HepG2 (cell line): ENCODE measurements around the gene NRDE2. TPM values are rescaled to one million over a fixed set of nuclear protein-coding genes. Genes with fewer than 3 reads are reported as not detected.

Source experiments
- ATAC-seq: fragments of 200-7000 bp; cut with Tn5 transposase; 3 replicates; pipeline ENCODE4 v1.9.1; 2020; ENCODE audit warnings: mild to moderate bottlenecking, moderate library complexity
- BruUV-seq: library from RNA; stranded (reverse); fragments of 400-500 nt; replicated peaks from 2 replicates; lab custom pipeline; 2021; lab: Mats Ljungman, UMichigan
- CTCF ChIA-PET: fragments of 300-600 bp; formaldehyde crosslinking; extraction: SDS; loops from one replicate; lab custom pipeline; 2021; ENCODE audit warnings: low total read pairs, inconsistent platforms, low intra/inter-chr PET ratio; lab: Yijun Ruan, JAX
- POLR2A ChIA-PET: fragments of 350-600 bp; sonication (Branson Sonifier 250); formaldehyde crosslinking; loops from one replicate; lab custom pipeline; 2020; ENCODE audit warnings: antibody characterized with exemption, inconsistent platforms; lab: Yijun Ruan, JAX
- DNase-seq: peaks from one replicate; pipeline ENCODE4 v3.0.0-alpha.2; 2015; ENCODE audit warnings: low spot score
- FAIRE-seq: peaks from 3 replicates; lab custom pipeline; 2011; peaks lifted over from hg19 to GRCh38; lab: Jason Lieb, UNC
- H2AFZ ChIP-seq: one replicate; pipeline ENCODE4 v1.6.1; 2011; ENCODE audit warnings: low read length, inconsistent platforms
- H3K27ac ChIP-seq: fragments of 300-600 bp; 3 replicates; pipeline ENCODE4 v1.8.0; 2011; ENCODE audit warnings: mixed run types, mild to moderate bottlenecking, mixed read lengths, low read length, inconsistent platforms; ENCODE audit not compliant: insufficient read depth; ENCODE audit errors: extremely low read length
- H3K27me3 ChIP-seq, 2 experiments: fragments of 200-600 bp in 1 of 2; 2 replicates in 1 of 2; 3 replicates in 1 of 2; pipeline versions ENCODE4 v1.6.0 to v1.8.0; 2011; ENCODE audit warnings: low read length in 2 of 2, mild to moderate bottlenecking in 2 of 2, moderate library complexity in 2 of 2, inconsistent platforms in 1 of 2; ENCODE audit not compliant: insufficient read depth in 2 of 2, control insufficient read depth in 1 of 2
- H3K36me3 ChIP-seq, 2 experiments: fragments of 200-600 bp in 1 of 2; replicated peaks in 1 of 2; 2 replicates in 1 of 2; 3 replicates in 1 of 2; pipeline versions ENCODE4 v1.5.1 to v1.8.0; 2011; ENCODE audit warnings: low read length in 2 of 2, inconsistent platforms in 1 of 2; ENCODE audit not compliant: insufficient read depth in 2 of 2, control insufficient read depth in 1 of 2
- H3K4me1 ChIP-seq: 2 replicates; pipeline ENCODE4 v1.5.1; 2012; ENCODE audit warnings: low read length, inconsistent platforms; ENCODE audit not compliant: insufficient read depth
- H3K4me2 ChIP-seq: 2 replicates; pipeline ENCODE4 v1.6.0; 2011; ENCODE audit warnings: low read depth, low read length, inconsistent platforms
- H3K4me3 ChIP-seq, 3 experiments: fragments of 200-600 bp in 1 of 3; sonication (generic), shearing (Covaris generic) in 1 of 3; replicated peaks in 1 of 3; 2 replicates each; pipeline ENCODE4 v1.5.1; 2011 to 2016; ENCODE audit warnings: low read length in 3 of 3, inconsistent platforms in 2 of 3, low read depth in 2 of 3, mild to moderate bottlenecking in 2 of 3, control low read depth in 1 of 3, mixed read lengths in 1 of 3; ENCODE audit not compliant: insufficient read depth in 1 of 3
- H3K79me2 ChIP-seq: one replicate; pipeline ENCODE4 v1.6.1; 2011; ENCODE audit warnings: low read length, inconsistent platforms; ENCODE audit not compliant: insufficient read depth
- H3K9ac ChIP-seq: 2 replicates; pipeline ENCODE4 v1.6.0; 2011; ENCODE audit warnings: mild to moderate bottlenecking, low read depth, low read length, inconsistent platforms; ENCODE audit not compliant: insufficient read depth
- H3K9me3 ChIP-seq: 2 replicates; pipeline ENCODE4 v1.5.1; 2012; ENCODE audit warnings: mild to moderate bottlenecking, low read length
- H4K20me1 ChIP-seq: 2 replicates; pipeline ENCODE4 v1.6.0; 2011; ENCODE audit warnings: inconsistent platforms, mild to moderate bottlenecking, low read length, moderate library complexity; ENCODE audit not compliant: insufficient read depth
- AHR ChIP-seq: IDR thresholded peaks from 2 replicates; pipeline ENCODE4 v1.6.1; 2018; ENCODE audit warnings: missing genetic modification reagents, missing compliant biosample characterization
- ARNT ChIP-seq: fragments of 450-650 bp; IDR thresholded peaks from 2 replicates; pipeline ENCODE4 v1.6.1; 2017
- SCMH1 ChIP-seq: sonication (generic); formaldehyde crosslinking; IDR thresholded peaks from 2 replicates; pipeline ENCODE4 v1.9.0; 2021; ENCODE audit warnings: missing genetic modification reagents, mild to moderate bottlenecking, borderline replicate concordance
- ZNF335 ChIP-seq: sonication (generic); formaldehyde crosslinking; IDR thresholded peaks from 2 replicates; pipeline ENCODE4 v1.4.0; 2020; ENCODE audit warnings: missing genetic modification reagents
- ZNF484 ChIP-seq: sonication (generic); formaldehyde crosslinking; IDR thresholded peaks from 2 replicates; pipeline ENCODE4 v1.5.1; 2020; ENCODE audit warnings: mild to moderate bottlenecking, low read depth, missing genetic modification reagents, borderline replicate concordance
- ZNF550 ChIP-seq: sonication (generic); formaldehyde crosslinking; IDR thresholded peaks from 2 replicates; pipeline ENCODE4 v1.4.0; 2020; ENCODE audit warnings: mild to moderate bottlenecking, missing genetic modification reagents, borderline replicate concordance
- WGBS: methylation state at CpG from one replicate; pipeline ENCODE4 v1.1.6; 2017; ENCODE audit warnings: low lambda C conversion rate; 5-methylcytosine and 5-hydroxymethylcytosine counted together
- in situ Hi-C: cut with HindIII; loops from 2 replicates; pipeline ENCODE4 v1.10.0; 2017; ENCODE audit warnings: low pct_unique_long_range_greater_than_20kb; ENCODE audit not compliant: extremely low pct_ligation_motif_present
- intact Hi-C: fragments of 100-400 bp; cut with micrococcal nuclease; formaldehyde crosslinking; loops from one replicate; pipeline ENCODE4 v1.10.0; 2022; ENCODE audit not compliant: unreplicated experiment
- polyA plus RNA-seq, 8 experiments: library from polyadenylated mRNA; depleted of rRNA in 3 of 8; stranded (reverse) in 7 of 8; unstranded in 1 of 8; fragments of >200 nt; fragmentation: Illumina TruSeq in 4 of 8; extraction: Trizol in 4 of 8; gene quantifications; 2 replicates each; pipeline versions ENCODE4 v1.2.1 to v1.2.3, GENCODE V29; 2011 to 2016; ENCODE audit warnings: low read depth in 4 of 8, missing spikeins in 1 of 8, mixed read lengths in 1 of 8; ENCODE audit not compliant: insufficient read depth in 1 of 8
- total RNA-seq, 5 experiments: library from RNA; depleted of rRNA; stranded (reverse); fragments of >200 nt; fragmentation: Illumina TruSeq; extraction: Trizol; gene quantifications; 2 replicates each; pipeline ENCODE4 v1.2.3, GENCODE V29; 2016; ENCODE audit warnings: low read depth in 1 of 5
- TF ChIP-seq, protein P1 (sequence below): sonication (generic); formaldehyde crosslinking; IDR thresholded peaks from 2 replicates; pipeline ENCODE4 v1.4.0; 2020; ENCODE audit warnings: missing genetic modification reagents, borderline replicate concordance
- TF ChIP-seq, protein P2 (sequence below): sonication (generic); formaldehyde crosslinking; IDR thresholded peaks from 2 replicates; pipeline ENCODE4 v1.4.0; 2020; ENCODE audit warnings: missing genetic modification reagents, borderline replicate concordance
- TF ChIP-seq, protein P3 (sequence below): sonication (generic); formaldehyde crosslinking; IDR thresholded peaks from 2 replicates; pipeline ENCODE4 v1.4.0; 2020; ENCODE audit warnings: missing genetic modification reagents

The NRDE2 gene
- total and polyA plus RNA-seq, 2 of the 13 experiments (the other 11 are each of a cell fraction or from before 2014, with no cell fraction given), result 5.6 to 12.5 TPM

DNA sequence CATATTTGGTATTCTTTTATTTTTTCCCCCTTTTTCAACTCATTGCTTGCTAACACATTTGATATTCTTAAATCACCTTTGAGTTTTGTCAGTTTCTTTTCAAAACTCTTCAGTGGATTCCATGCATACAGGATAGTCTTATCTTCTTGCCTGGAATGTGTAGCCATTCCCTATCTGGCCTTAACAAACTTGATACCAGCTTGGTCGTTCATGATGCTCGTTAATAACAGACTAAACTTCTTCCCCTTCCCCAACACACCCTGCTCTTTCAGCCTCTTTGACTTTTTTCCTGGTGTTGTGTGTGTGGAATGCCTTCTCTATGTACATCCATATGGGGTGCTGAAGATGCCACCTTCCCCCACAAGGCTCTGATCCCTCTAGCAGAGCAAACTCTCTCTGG is 47.4 kb upstream of the NRDE2 start:
- Histone ChIP-seq H3K27me3 (no peaks in the 10 kb centered on the region; a peak in 1 of 5 replicates), H3K36me3 (no peaks in the 10 kb centered on the region), H4K20me1 (no peaks in the 10 kb centered on the region), H3K9me3 (no peaks in the 10 kb centered on the region), H2AFZ (no peak overlapping the region), H3K4me2 (no peak overlapping the region), H3K27ac (no peak overlapping the region), H3K4me3 (no peak overlapping the region), H3K79me2 (no peaks in the 10 kb centered on the region), H3K9ac (no peak overlapping the region)
- ChIA-PET CTCF (no interaction called here), POLR2A (no interaction called here)
- DNase-seq (no peak), ATAC-seq (no peak)
- BruUV-seq, result no TSS peak
- intact Hi-C loops, result no loop called here
- in situ Hi-C loops, result no loop called here
- WGBS, result 46% methylated on average over 2 of the region's 2 CpGs
- TF ChIP-seq ZNF335 (CRISPR knock-in tag), result no peak
- TF ChIP-seq, protein P1, sequence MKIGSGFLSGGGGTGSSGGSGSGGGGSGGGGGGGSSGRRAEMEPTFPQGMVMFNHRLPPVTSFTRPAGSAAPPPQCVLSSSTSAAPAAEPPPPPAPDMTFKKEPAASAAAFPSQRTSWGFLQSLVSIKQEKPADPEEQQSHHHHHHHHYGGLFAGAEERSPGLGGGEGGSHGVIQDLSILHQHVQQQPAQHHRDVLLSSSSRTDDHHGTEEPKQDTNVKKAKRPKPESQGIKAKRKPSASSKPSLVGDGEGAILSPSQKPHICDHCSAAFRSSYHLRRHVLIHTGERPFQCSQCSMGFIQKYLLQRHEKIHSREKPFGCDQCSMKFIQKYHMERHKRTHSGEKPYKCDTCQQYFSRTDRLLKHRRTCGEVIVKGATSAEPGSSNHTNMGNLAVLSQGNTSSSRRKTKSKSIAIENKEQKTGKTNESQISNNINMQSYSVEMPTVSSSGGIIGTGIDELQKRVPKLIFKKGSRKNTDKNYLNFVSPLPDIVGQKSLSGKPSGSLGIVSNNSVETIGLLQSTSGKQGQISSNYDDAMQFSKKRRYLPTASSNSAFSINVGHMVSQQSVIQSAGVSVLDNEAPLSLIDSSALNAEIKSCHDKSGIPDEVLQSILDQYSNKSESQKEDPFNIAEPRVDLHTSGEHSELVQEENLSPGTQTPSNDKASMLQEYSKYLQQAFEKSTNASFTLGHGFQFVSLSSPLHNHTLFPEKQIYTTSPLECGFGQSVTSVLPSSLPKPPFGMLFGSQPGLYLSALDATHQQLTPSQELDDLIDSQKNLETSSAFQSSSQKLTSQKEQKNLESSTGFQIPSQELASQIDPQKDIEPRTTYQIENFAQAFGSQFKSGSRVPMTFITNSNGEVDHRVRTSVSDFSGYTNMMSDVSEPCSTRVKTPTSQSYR (CRISPR knock-in tag), result no peak
- TF ChIP-seq AHR (CRISPR knock-in tag), result no peak
- TF ChIP-seq ZNF484 (CRISPR knock-in tag), result no peak
- no peak for TF ChIP-seq ARNT
- TF ChIP-seq, protein P2, sequence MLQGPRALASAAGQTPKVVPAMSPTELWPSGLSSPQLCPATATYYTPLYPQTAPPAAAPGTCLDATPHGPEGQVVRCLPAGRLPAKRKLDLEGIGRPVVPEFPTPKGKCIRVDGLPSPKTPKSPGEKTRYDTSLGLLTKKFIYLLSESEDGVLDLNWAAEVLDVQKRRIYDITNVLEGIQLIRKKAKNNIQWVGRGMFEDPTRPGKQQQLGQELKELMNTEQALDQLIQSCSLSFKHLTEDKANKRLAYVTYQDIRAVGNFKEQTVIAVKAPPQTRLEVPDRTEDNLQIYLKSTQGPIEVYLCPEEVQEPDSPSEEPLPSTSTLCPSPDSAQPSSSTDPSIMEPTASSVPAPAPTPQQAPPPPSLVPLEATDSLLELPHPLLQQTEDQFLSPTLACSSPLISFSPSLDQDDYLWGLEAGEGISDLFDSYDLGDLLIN (CRISPR knock-in tag), result no peak
- TF ChIP-seq SCMH1, result no peak
- no peak for TF ChIP-seq ZNF550 (CRISPR knock-in tag)
- TF ChIP-seq, protein P3, sequence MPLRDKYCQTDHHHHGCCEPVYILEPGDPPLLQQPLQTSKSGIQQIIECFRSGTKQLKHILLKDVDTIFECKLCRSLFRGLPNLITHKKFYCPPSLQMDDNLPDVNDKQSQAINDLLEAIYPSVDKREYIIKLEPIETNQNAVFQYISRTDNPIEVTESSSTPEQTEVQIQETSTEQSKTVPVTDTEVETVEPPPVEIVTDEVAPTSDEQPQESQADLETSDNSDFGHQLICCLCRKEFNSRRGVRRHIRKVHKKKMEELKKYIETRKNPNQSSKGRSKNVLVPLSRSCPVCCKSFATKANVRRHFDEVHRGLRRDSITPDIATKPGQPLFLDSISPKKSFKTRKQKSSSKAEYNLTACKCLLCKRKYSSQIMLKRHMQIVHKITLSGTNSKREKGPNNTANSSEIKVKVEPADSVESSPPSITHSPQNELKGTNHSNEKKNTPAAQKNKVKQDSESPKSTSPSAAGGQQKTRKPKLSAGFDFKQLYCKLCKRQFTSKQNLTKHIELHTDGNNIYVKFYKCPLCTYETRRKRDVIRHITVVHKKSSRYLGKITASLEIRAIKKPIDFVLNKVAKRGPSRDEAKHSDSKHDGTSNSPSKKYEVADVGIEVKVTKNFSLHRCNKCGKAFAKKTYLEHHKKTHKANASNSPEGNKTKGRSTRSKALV, result no peak
- TF ChIP-seq, all 625 proteins: peak for 0
- peaks cover 17% of the 10 kb centered on the region for H3K4me1 ChIP-seq
- no peak for FAIRE-seq
